ENCODE results near the gene ACTL7A.
A peak's percentile ranks its signal among the peaks of the same experiment; 100 is the strongest.
"Not testable (repeated sequence)": the region's sequence is repeated elsewhere in the genome, so short reads cannot be mapped to it uniquely, and the experiment has no call there.

ACTL7A gene

DNA sequence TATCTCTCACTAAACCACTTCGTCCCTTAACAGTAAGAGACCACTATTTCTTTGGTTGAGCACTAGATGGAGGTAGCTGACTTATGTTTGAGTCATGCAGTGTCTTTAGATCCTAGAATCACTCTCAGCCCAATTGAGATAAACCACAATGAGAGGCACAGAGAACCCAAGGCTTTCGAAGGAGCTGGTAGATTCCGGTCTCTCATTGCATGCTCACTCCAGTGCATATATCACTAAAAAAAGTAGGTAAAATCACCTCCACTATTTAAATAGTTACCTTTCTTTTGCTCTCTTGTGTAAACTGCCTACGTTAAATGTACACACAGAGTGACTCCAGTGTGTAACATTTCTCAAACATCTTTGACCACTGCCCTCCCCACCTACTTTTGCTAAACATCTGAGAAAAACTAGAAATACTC, 27.6 kb downstream of the ACTL7A start:
- no peaks in the 10 kb centered on the region for H4K20me1 ChIP-seq (ENCODE audit: insufficient read depth, low read length)
- H3K9me3 ChIP-seq (ENCODE audit: insufficient read depth, low read length, severe bottlenecking): no peaks in the 10 kb centered on the region
- no peak overlapping the region for H3K9ac ChIP-seq (ENCODE audit: low read depth, low read length)
- no peak overlapping the region for H3K4me2 ChIP-seq (ENCODE audit: insufficient read depth, low read length)
- no peaks in the 10 kb centered on the region for H3K27me3 ChIP-seq (ENCODE audit: insufficient read depth, low read length, poor library complexity)
- H3K36me3 ChIP-seq (ENCODE audit: insufficient read depth, low read length): peaks cover 74% of the 10 kb centered on the region
- no peak overlapping the region for H3K27ac ChIP-seq (ENCODE audit: low read length)
- no peak for ATAC-seq (ENCODE audit: insufficient read depth, low read depth)
- no peaks in the 10 kb centered on the region for H3K4me1 ChIP-seq (ENCODE audit: insufficient read depth, low read length)
- H3K4me3 ChIP-seq (ENCODE audit: low read depth in 1 of 2, low read length in 2 of 2): no peak overlapping the region
- TF ChIP-seq, protein P1, sequence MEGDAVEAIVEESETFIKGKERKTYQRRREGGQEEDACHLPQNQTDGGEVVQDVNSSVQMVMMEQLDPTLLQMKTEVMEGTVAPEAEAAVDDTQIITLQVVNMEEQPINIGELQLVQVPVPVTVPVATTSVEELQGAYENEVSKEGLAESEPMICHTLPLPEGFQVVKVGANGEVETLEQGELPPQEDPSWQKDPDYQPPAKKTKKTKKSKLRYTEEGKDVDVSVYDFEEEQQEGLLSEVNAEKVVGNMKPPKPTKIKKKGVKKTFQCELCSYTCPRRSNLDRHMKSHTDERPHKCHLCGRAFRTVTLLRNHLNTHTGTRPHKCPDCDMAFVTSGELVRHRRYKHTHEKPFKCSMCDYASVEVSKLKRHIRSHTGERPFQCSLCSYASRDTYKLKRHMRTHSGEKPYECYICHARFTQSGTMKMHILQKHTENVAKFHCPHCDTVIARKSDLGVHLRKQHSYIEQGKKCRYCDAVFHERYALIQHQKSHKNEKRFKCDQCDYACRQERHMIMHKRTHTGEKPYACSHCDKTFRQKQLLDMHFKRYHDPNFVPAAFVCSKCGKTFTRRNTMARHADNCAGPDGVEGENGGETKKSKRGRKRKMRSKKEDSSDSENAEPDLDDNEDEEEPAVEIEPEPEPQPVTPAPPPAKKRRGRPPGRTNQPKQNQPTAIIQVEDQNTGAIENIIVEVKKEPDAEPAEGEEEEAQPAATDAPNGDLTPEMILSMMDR (IDR thresholded peaks at IDR 0.05; ENCODE audit: borderline replicate concordance, extremely low read depth, low read length, poor library complexity, severe bottlenecking): peak; percentile 34
- no peak for TF ChIP-seq EZH2 (IDR thresholded peaks at IDR 0.05; ENCODE audit: borderline replicate concordance, low read depth, low read length, severe bottlenecking)
- DNase-seq: no peak
- no peaks in the 10 kb centered on the region for H3K79me2 ChIP-seq (ENCODE audit: insufficient read depth, low read length)
- no peak overlapping the region for H2AFZ ChIP-seq (ENCODE audit: low read depth, low read length)

DNA sequence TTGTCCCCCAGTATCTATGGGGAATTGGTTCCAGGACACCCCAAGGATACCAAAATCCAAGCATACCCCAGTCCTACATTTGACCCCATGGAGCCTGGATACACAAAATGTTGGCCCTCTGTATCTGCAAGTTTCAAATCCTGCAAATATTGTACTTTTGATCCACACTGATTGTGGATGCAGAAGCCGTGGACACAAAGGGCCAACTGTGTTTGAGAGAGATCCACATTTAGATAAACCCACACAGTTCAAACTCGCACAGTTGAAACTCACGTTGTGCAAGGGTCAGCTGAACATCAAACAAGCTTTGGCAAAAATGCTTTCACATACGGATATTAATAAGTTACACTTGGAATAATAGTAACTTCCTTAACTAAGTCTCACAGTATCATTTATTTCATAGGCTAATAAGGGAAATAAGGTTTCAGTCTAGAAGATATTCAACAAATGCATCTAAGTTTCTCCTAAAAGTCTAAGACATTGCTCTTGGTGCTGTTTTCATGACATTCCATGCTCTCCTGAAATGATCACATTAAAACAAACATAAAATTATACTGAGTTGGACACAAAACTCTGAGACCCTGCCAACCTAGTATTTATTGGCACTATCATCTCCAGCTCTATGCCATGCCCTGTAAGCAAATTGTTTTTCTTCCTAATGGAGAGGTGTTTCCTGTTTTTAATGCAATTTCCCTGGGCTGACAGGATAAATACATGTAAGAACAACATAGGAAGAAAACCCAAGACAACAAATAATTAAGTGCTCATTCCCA, 32.3 kb downstream of the ACTL7A start:
- no peak overlapping the region for H3K9ac ChIP-seq (ENCODE audit: low read depth, low read length)
- no peaks in the 10 kb centered on the region for H3K9me3 ChIP-seq (ENCODE audit: insufficient read depth, low read length, severe bottlenecking)
- ATAC-seq (ENCODE audit: insufficient read depth, low read depth) (no peak), DNase-seq (no peak)
- no peak overlapping the region for H3K4me2 ChIP-seq (ENCODE audit: insufficient read depth, low read length)
- no peak overlapping the region for H2AFZ ChIP-seq (ENCODE audit: low read depth, low read length)
- TF ChIP-seq, protein P1 (IDR thresholded peaks at IDR 0.05; ENCODE audit: borderline replicate concordance, extremely low read depth, low read length, poor library complexity, severe bottlenecking): no peak
- no peak for TF ChIP-seq EZH2 (IDR thresholded peaks at IDR 0.05; ENCODE audit: borderline replicate concordance, low read depth, low read length, severe bottlenecking)
- H3K4me3 ChIP-seq (ENCODE audit: low read depth in 1 of 2, low read length in 2 of 2): no peak overlapping the region
- peaks cover 77% of the 10 kb centered on the region for H3K36me3 ChIP-seq (ENCODE audit: insufficient read depth, low read length)
- no peaks in the 10 kb centered on the region for H3K79me2 ChIP-seq (ENCODE audit: insufficient read depth, low read length)
- H4K20me1 ChIP-seq (ENCODE audit: insufficient read depth, low read length): no peaks in the 10 kb centered on the region
- no peak overlapping the region for H3K27ac ChIP-seq (ENCODE audit: low read length)
- no peaks in the 10 kb centered on the region for H3K27me3 ChIP-seq (ENCODE audit: insufficient read depth, low read length, poor library complexity)
- no peaks in the 10 kb centered on the region for H3K4me1 ChIP-seq (ENCODE audit: insufficient read depth, low read length)

DNA sequence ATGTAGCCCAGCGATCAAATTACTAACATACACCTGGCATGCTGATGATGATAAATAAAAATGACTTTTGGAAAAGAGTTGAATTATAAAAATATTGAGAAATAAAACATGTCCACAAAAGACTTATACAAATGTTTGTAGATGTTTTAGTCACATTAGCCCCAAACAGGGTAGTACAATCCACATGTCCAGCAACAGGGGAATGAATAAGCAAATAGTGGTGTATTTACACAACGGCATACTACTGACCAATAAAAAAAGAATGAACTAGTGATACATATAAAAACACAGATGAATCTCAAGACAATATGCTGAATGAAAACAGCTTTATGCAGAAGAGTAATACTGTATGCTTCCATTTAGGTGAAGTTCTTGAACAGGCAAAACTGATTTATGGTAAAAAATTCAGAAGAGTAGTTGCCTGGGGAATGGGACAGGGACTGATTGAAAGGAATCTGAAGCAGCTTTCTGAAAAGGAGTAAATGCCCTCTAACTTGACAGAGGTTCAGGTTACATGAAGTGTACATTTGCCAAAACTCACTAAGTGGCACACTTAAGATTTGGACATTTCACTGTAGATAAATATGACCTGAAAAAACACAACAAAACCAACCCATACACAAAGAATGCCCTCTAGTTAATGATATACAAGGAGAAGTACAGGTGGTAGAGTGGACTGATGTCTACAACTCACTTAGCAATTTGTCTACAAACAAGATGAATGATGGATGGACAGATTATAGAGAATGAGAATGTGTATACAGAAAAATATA, 35.4 kb downstream of the ACTL7A start:
- no peak overlapping the region for H3K27ac ChIP-seq (ENCODE audit: low read length)
- no peak for ATAC-seq (ENCODE audit: insufficient read depth, low read depth)

DNA sequence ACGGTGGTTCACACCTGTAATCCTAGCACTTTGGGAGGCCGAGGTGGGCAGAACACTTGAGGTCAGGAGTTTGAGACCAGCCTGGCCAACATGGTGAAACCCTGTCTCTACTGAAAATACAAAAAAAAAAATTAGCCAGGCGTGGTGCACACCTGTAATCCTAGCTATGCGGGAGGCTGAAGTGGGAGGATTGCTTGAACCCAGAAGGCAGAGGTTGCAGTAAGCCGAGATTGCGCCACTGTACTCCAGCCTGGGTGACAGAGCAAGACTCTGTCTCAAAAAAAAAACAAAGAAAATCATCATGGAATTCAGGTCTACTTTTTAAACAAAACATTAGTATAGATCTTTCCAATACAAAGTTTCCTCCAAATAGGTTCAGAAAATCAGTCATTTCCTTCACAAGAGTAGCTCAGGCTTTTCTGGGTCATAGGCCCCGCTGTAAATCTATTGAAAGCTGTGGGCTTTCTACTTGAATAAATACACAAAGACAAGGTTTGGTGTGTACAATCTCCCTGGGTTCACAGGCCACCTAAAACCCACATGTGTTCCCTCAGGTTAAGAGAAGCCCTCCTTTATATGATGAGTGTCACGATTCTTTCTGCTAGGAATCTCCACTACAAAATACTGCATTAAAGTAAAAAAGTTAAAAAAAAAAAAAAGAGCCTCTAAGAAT, 37.1 kb downstream of the ACTL7A start:
- not testable (repeated sequence) for H3K4me1 ChIP-seq (ENCODE audit: insufficient read depth, low read length); H3K9ac ChIP-seq (ENCODE audit: low read depth, low read length); H2AFZ ChIP-seq (ENCODE audit: low read depth, low read length); DNase-seq; H3K4me2 ChIP-seq (ENCODE audit: insufficient read depth, low read length); H3K27ac ChIP-seq (ENCODE audit: low read length); ATAC-seq (ENCODE audit: insufficient read depth, low read depth); H4K20me1 ChIP-seq (ENCODE audit: insufficient read depth, low read length); H3K4me3 ChIP-seq (ENCODE audit: low read depth in 1 of 2, low read length in 2 of 2); H3K79me2 ChIP-seq (ENCODE audit: insufficient read depth, low read length); H3K27me3 ChIP-seq (ENCODE audit: insufficient read depth, low read length, poor library complexity); H3K9me3 ChIP-seq (ENCODE audit: insufficient read depth, low read length, severe bottlenecking)
- H3K36me3 ChIP-seq (ENCODE audit: insufficient read depth, low read length): peaks cover 81% of the 10 kb centered on the region

More for the DNA sequence above, 35.4 kb downstream of the ACTL7A start:
- no peaks in the 10 kb centered on the region for H3K27me3 ChIP-seq (ENCODE audit: insufficient read depth, low read length, poor library complexity)
- no peak overlapping the region for H3K4me3 ChIP-seq (ENCODE audit: low read depth in 1 of 2, low read length in 2 of 2)
- no peaks in the 10 kb centered on the region for H3K4me1 ChIP-seq (ENCODE audit: insufficient read depth, low read length)
- no peak overlapping the region for H2AFZ ChIP-seq (ENCODE audit: low read depth, low read length)
- H3K36me3 ChIP-seq (ENCODE audit: insufficient read depth, low read length): peaks cover 80% of the 10 kb centered on the region
- H3K9me3 ChIP-seq (ENCODE audit: insufficient read depth, low read length, severe bottlenecking): no peaks in the 10 kb centered on the region
- TF ChIP-seq, protein P1 (IDR thresholded peaks at IDR 0.05; ENCODE audit: borderline replicate concordance, extremely low read depth, low read length, poor library complexity, severe bottlenecking): no peak
- no peak for TF ChIP-seq EZH2 (IDR thresholded peaks at IDR 0.05; ENCODE audit: borderline replicate concordance, low read depth, low read length, severe bottlenecking)
- H3K4me2 ChIP-seq (ENCODE audit: insufficient read depth, low read length): no peak overlapping the region
- DNase-seq: no peak
- H3K9ac ChIP-seq (ENCODE audit: low read depth, low read length): no peak overlapping the region
- no peaks in the 10 kb centered on the region for H4K20me1 ChIP-seq (ENCODE audit: insufficient read depth, low read length)
- no peaks in the 10 kb centered on the region for H3K79me2 ChIP-seq (ENCODE audit: insufficient read depth, low read length)
